ENCODE results near the gene EID3. TPM values are rescaled to one million over a fixed set of nuclear protein-coding genes. Genes with fewer than 3 reads are reported as not detected.
A peak's percentile ranks its signal among the peaks of the same experiment; 100 is the strongest.
"Not testable (repeated sequence)": the region's sequence is repeated elsewhere in the genome, so short reads cannot be mapped to it uniquely, and the experiment has no call there.

EID3 gene
- total RNA-seq, 1 donor = 19.2 TPM

DNA sequence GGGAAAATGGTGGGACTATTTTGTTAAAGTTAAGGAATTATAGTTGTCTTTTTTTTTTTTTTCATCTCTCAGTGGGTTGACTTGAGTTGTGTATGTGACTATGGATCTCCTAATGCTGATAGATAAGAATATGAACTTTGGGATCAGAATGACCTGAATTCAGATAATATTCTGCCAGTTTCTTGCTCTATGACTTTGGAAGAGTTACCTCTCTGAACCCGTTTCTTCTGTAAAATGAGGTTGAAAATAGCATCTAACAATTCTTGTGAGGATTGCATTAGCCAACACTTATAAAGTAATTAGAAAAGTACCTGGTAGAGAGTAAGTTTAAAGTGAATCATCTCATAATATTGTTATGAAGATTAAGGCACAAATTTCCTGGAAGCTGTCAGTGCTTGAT is 18.4 kb downstream of the EID3 start:
- no peak for DNase-seq (ENCODE audit: insufficient read length, low spot score, missing footprints)
- H3K27me3 ChIP-seq (ENCODE audit: insufficient read depth, low read length) = no peaks in the 10 kb centered on the region
- no peaks in the 10 kb centered on the region for H3K4me1 ChIP-seq (ENCODE audit: insufficient read depth, low read length)
- no peaks in the 10 kb centered on the region for H3K9me3 ChIP-seq (ENCODE audit: low read depth, low read length)
- H3K36me3 ChIP-seq (ENCODE audit: insufficient read depth, low read length) = peaks cover 89% of the 10 kb centered on the region
- H3K4me3 ChIP-seq (ENCODE audit: insufficient read depth, low read length) = no peak overlapping the region
- TF ChIP-seq, protein P1, sequence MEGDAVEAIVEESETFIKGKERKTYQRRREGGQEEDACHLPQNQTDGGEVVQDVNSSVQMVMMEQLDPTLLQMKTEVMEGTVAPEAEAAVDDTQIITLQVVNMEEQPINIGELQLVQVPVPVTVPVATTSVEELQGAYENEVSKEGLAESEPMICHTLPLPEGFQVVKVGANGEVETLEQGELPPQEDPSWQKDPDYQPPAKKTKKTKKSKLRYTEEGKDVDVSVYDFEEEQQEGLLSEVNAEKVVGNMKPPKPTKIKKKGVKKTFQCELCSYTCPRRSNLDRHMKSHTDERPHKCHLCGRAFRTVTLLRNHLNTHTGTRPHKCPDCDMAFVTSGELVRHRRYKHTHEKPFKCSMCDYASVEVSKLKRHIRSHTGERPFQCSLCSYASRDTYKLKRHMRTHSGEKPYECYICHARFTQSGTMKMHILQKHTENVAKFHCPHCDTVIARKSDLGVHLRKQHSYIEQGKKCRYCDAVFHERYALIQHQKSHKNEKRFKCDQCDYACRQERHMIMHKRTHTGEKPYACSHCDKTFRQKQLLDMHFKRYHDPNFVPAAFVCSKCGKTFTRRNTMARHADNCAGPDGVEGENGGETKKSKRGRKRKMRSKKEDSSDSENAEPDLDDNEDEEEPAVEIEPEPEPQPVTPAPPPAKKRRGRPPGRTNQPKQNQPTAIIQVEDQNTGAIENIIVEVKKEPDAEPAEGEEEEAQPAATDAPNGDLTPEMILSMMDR (IDR thresholded peaks at IDR 0.05; ENCODE audit: extremely low read depth, low read depth, low read length) = no peak
- peaks cover 27% of the 10 kb centered on the region for H4K20me1 ChIP-seq (ENCODE audit: insufficient read depth, low read length)
- H3K4me2 ChIP-seq (ENCODE audit: insufficient read depth, low read length) = no peak overlapping the region
- peaks cover 54% of the 10 kb centered on the region for H3K79me2 ChIP-seq (ENCODE audit: insufficient read depth, low read length)
- no peak overlapping the region for H2AFZ ChIP-seq (ENCODE audit: low read length)
- no peak overlapping the region for H3K27ac ChIP-seq (ENCODE audit: low read depth, low read length)

DNA sequence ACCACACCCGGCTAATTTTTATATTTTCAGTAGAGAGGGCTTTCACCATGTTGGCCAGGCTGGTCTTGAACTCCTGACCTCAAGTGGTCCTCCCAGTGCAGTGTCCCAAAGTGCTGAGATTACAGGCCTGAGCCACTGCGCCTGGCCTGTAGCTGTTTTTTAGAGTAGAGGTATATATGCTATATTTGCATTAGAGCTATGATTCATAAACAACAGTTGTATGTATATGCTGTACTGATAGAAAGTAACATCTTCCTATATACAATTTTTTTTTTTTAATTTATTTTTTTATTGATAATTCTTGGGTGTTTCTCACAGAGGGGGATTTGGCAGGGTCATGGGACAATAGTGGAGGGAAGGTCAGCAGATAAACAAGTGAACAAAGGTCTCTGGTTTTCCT is 19.0 kb downstream of the EID3 start:
- Histone ChIP-seq H3K36me3 (ENCODE audit: insufficient read depth, low read length) (peaks cover 89% of the 10 kb centered on the region), H3K79me2 (ENCODE audit: insufficient read depth, low read length) (peaks cover 52% of the 10 kb centered on the region), H4K20me1 (ENCODE audit: insufficient read depth, low read length) (peaks cover 27% of the 10 kb centered on the region)
- H3K4me1 ChIP-seq (ENCODE audit: insufficient read depth, low read length); H3K4me3 ChIP-seq (ENCODE audit: insufficient read depth, low read length); H3K4me2 ChIP-seq (ENCODE audit: insufficient read depth, low read length); H3K27me3 ChIP-seq (ENCODE audit: insufficient read depth, low read length); H3K9me3 ChIP-seq (ENCODE audit: low read depth, low read length); H3K27ac ChIP-seq (ENCODE audit: low read depth, low read length); DNase-seq (ENCODE audit: insufficient read length, low spot score, missing footprints); H2AFZ ChIP-seq (ENCODE audit: low read length): not testable (repeated sequence)

DNA sequence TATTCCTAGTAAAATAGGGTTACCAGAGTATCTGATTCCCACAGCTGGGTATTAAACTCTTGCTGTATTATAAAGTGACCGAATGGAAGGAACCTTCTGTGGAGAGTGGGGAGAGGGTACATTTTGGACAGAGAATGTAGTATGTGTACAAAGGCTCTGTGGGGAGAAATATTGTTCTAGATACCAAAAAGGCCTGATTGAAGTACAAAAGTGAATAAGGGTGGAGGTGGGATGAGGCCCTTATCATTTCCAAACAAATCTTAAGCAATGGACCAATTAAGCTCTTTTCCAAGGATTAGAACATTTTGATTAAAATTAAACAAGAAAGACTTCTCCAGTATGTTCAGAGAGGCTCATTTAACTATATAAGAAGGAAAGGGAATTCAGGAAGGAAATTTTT is 20.4 kb downstream of the EID3 start:
- Histone ChIP-seq H4K20me1 (ENCODE audit: insufficient read depth, low read length) (peaks cover 18% of the 10 kb centered on the region), H3K36me3 (ENCODE audit: insufficient read depth, low read length) (peaks cover 89% of the 10 kb centered on the region), H3K9me3 (ENCODE audit: low read depth, low read length) (no peaks in the 10 kb centered on the region), H3K4me2 (ENCODE audit: insufficient read depth, low read length) (no peak overlapping the region), H3K79me2 (ENCODE audit: insufficient read depth, low read length) (peaks cover 40% of the 10 kb centered on the region), H3K4me1 (ENCODE audit: insufficient read depth, low read length) (no peaks in the 10 kb centered on the region), H3K27ac (ENCODE audit: low read depth, low read length) (no peak overlapping the region), H3K27me3 (ENCODE audit: insufficient read depth, low read length) (no peaks in the 10 kb centered on the region), H3K4me3 (ENCODE audit: insufficient read depth, low read length) (no peak overlapping the region), H2AFZ (ENCODE audit: low read length) (no peak overlapping the region)
- DNase-seq (ENCODE audit: insufficient read length, low spot score, missing footprints) = peak; percentile 52
- TF ChIP-seq, protein P1 (IDR thresholded peaks at IDR 0.05; ENCODE audit: extremely low read depth, low read depth, low read length) = no peak

DNA sequence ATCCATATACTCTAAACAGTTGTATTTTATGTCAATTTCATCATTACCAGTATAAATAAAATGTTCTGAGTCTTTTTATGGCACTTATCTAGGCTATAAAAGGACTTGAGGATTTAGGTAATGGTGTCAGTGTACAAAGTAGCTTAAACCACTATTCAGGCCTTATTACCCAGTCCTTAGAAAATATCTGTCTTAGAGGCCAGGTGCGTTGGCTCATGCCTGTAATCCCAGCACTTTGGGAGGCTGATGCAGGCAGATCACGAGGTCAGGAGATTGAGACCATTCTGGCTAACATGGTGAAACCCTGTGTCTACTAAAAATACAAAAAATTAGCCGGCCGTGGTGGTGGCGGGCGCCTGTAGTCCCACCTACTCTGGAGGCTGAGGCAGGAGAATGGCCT is 24.7 kb downstream of the EID3 start:
- H3K36me3 ChIP-seq (ENCODE audit: insufficient read depth, low read length) = peaks cover 88% of the 10 kb centered on the region
- not testable (repeated sequence) for H3K4me3 ChIP-seq (ENCODE audit: insufficient read depth, low read length); H3K27ac ChIP-seq (ENCODE audit: low read depth, low read length); H3K4me1 ChIP-seq (ENCODE audit: insufficient read depth, low read length); DNase-seq (ENCODE audit: insufficient read length, low spot score, missing footprints); H4K20me1 ChIP-seq (ENCODE audit: insufficient read depth, low read length); H3K9me3 ChIP-seq (ENCODE audit: low read depth, low read length); H2AFZ ChIP-seq (ENCODE audit: low read length); H3K27me3 ChIP-seq (ENCODE audit: insufficient read depth, low read length); H3K4me2 ChIP-seq (ENCODE audit: insufficient read depth, low read length)
- peaks cover 16% of the 10 kb centered on the region for H3K79me2 ChIP-seq (ENCODE audit: insufficient read depth, low read length)

DNA sequence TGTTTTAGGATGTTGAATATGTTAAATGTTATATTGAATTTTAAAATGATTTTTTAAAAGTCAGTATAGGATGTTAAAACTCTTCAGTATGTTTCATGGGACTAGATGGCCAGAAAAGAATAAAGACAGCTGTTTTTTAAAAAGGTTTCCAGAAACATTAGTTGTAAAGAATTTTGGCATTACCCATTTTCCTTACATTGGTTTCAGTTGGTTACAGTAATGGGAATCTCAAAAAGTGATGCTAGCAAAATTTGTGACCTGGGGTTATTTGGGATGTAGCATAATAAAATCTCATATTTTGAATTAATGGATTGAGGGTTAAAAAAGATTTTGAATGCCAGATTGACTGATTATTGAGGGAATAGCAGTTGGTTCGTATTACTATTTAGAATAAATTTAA is 25.3 kb downstream of the EID3 start:
- H3K27ac ChIP-seq (ENCODE audit: low read depth, low read length) = no peak overlapping the region
- TF ChIP-seq, protein P1 (IDR thresholded peaks at IDR 0.05; ENCODE audit: extremely low read depth, low read depth, low read length) = no peak
- no peaks in the 10 kb centered on the region for H3K27me3 ChIP-seq (ENCODE audit: insufficient read depth, low read length)
- peaks cover 91% of the 10 kb centered on the region for H3K36me3 ChIP-seq (ENCODE audit: insufficient read depth, low read length)
- peaks cover 16% of the 10 kb centered on the region for H3K79me2 ChIP-seq (ENCODE audit: insufficient read depth, low read length)
- H3K4me3 ChIP-seq (ENCODE audit: insufficient read depth, low read length) = no peak overlapping the region
- H4K20me1 ChIP-seq (ENCODE audit: insufficient read depth, low read length) = peaks cover 11% of the 10 kb centered on the region
- no peaks in the 10 kb centered on the region for H3K9me3 ChIP-seq (ENCODE audit: low read depth, low read length)
- H2AFZ ChIP-seq (ENCODE audit: low read length) = no peak overlapping the region
- no peak for DNase-seq (ENCODE audit: insufficient read length, low spot score, missing footprints)
- no peak overlapping the region for H3K4me2 ChIP-seq (ENCODE audit: insufficient read depth, low read length)
- H3K4me1 ChIP-seq (ENCODE audit: insufficient read depth, low read length) = no peaks in the 10 kb centered on the region
